Measurements from ENCODE around the gene ARL15.

DNA sequence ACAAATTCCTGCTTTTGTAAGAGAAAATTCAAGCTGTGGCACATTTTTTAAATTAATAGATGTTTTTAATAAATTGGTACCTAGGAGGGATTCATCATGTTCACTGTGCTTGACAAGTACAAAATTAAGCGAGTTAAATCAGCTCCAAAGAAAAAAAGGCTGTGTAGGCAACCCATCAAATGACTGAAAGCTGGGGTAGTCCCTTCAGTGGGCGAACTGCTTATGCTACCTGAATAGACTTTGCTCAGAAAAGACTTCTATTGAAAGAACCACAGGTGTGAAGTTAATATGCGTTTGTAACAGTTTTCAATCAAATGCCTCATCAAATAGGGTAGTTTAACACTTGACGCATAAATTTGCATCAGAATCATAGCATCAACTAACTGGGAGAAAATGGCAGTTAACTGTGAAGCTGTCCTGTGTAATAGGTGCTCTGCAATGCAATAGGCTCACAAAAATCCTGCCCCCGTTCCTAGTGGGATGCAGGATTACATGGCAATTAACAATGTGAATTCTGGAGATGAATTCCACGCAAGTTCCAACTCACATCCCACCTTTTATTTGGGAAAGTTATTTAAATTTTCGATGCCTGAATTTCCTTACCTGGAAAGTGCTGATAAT, 14.4 kb upstream of the ARL15 start:
- TF ChIP-seq, protein P1, sequence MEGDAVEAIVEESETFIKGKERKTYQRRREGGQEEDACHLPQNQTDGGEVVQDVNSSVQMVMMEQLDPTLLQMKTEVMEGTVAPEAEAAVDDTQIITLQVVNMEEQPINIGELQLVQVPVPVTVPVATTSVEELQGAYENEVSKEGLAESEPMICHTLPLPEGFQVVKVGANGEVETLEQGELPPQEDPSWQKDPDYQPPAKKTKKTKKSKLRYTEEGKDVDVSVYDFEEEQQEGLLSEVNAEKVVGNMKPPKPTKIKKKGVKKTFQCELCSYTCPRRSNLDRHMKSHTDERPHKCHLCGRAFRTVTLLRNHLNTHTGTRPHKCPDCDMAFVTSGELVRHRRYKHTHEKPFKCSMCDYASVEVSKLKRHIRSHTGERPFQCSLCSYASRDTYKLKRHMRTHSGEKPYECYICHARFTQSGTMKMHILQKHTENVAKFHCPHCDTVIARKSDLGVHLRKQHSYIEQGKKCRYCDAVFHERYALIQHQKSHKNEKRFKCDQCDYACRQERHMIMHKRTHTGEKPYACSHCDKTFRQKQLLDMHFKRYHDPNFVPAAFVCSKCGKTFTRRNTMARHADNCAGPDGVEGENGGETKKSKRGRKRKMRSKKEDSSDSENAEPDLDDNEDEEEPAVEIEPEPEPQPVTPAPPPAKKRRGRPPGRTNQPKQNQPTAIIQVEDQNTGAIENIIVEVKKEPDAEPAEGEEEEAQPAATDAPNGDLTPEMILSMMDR (IDR thresholded peaks at IDR 0.05; ENCODE audit: borderline replicate concordance, extremely low read depth, low read length, poor library complexity, severe bottlenecking), result no peak
- TF ChIP-seq EZH2 (IDR thresholded peaks at IDR 0.05; ENCODE audit: borderline replicate concordance, low read depth, low read length, severe bottlenecking), result no peak
